Mucosa of rectum (tissue), 2 donors: ENCODE data around the gene ERI3.

Experiments used
- H3K27ac ChIP-seq, 2 donors: one replicate each; pipeline ENCODE4 v1.7.0; 2013; ENCODE audit warnings: inconsistent platforms in 2 of 2, low read depth in 2 of 2, low read length in 2 of 2
- H3K27me3 ChIP-seq, 2 donors: one replicate each; pipeline ENCODE4 v1.7.0; 2013; ENCODE audit warnings: low read length in 2 of 2; ENCODE audit not compliant: control insufficient read depth in 2 of 2, insufficient read depth in 2 of 2
- H3K36me3 ChIP-seq, 2 donors: one replicate each; pipeline ENCODE4 v1.7.0; 2013; ENCODE audit warnings: low read length in 2 of 2; ENCODE audit not compliant: control insufficient read depth in 2 of 2, insufficient read depth in 2 of 2
- H3K4me1 ChIP-seq, 2 donors: one replicate each; pipeline ENCODE4 v1.7.0; 2013; ENCODE audit warnings: low read length in 2 of 2, mild to moderate bottlenecking in 1 of 2; ENCODE audit not compliant: control insufficient read depth in 2 of 2, insufficient read depth in 2 of 2
- H3K4me3 ChIP-seq, 2 donors: one replicate each; pipeline ENCODE4 v1.7.0; 2013; ENCODE audit warnings: low read length in 2 of 2
- H3K9ac ChIP-seq, 2 donors: one replicate each; pipeline ENCODE4 v1.7.0; 2013; ENCODE audit warnings: low read length in 2 of 2, low read depth in 1 of 2, mild to moderate bottlenecking in 1 of 2
- H3K9me3 ChIP-seq, 2 donors: one replicate each; pipeline ENCODE4 v1.7.0; 2013; ENCODE audit warnings: low read length in 2 of 2; ENCODE audit not compliant: control insufficient read depth in 2 of 2
- donor health status: healthy.
- donor health status: Normal muscosa, but diverticular disease.

Gene ERI3

DNA sequence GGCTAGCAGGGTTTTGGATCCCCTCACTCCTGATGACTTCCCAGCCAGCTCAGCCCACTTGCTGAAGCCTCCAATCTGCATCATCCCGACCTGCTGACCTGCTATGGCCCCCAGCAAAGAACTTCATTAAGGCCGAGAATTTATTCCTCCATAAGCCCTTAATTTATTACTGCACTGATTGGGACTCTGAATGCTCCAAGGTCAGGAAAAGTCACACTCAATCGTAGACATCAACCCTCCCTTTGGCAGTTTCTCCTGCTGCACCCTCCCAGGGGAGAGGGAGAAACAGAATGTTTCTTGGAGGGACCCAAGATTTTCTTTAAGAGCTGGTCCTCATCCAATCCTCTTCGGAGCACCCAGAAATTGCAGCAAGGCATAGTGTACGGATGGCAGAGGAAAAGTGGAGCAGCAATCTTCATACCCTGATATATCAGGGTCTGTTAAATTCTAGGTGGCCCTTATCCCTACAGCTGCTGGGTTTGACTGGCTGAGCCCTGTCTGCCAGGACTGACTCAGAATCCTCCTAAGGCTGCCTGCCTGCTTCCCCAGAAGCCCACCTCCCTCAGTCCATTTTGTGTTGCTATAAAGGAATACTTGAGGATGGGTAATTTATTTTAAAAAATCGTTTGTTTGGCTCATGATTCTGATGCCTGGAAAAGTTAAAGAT, 79.6 kb downstream of the ERI3 start:
- Histone ChIP-seq H3K4me3 (no peak overlapping the region), H3K27ac (no peak overlapping the region), H3K9me3 (no peaks in the 10 kb centered on the region), H3K4me1 (peaks cover 22 to 39% of the 10 kb centered on the region in 2 donors), H3K27me3 (no peaks in the 10 kb centered on the region), H3K36me3 (no peaks in the 10 kb centered on the region), H3K9ac (no peak overlapping the region)

DNA sequence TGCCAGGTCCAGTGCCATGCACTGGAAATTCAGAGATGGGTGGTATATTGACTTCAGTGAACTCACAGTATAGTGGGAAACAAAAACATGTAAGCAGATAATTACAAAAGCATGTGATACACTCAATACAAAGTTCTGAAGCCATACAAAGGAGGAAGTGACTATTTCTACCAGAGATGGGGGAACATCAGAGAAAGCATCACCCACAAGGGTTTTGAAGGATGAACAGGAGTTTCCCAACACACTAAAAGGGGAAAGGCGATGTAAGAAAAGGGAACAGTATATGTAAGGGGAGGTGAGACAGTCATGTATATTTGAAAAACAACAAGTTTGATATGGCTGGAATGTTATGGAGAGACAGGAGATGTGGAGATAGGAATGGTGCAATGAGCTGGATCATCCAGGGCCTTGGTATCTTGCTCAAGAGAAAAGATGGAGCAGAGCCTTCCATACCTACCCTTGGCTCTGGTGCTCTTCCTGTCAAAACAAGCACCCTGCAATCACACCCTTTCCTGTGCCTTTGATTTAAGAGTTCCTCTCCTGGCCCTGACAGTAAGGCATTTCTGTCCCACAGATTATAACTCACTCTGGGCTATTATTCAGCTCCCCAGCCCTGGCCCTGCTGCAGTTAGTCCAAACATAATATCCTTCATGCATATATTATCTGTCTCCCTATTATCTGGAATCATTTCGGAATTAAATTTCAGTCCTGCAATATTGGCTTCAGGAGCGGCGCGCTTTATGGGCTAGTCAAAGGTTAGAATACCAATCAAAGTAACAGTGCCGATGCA, 81.3 kb downstream of the ERI3 start:
- H3K4me3 ChIP-seq = no peak overlapping the region
- H3K9me3 ChIP-seq = no peaks in the 10 kb centered on the region
- peak overlapping the region in 1 of 2 donors; percentile 16 for H3K27ac ChIP-seq
- H3K27me3 ChIP-seq = no peaks in the 10 kb centered on the region
- peaks cover 38 to 56% of the 10 kb centered on the region in 2 donors for H3K4me1 ChIP-seq
- no peaks in the 10 kb centered on the region for H3K36me3 ChIP-seq
- H3K9ac ChIP-seq = no peak overlapping the region

- no peaks in the 10 kb centered on the region for H3K36me3 ChIP-seq
- peak overlapping the region in 1 of 2 donors; percentile 16 for H3K27ac ChIP-seq
- H3K4me3 ChIP-seq = no peak overlapping the region
- no peaks in the 10 kb centered on the region for H3K27me3 ChIP-seq
- H3K9ac ChIP-seq = no peak overlapping the region
- no peaks in the 10 kb centered on the region for H3K9me3 ChIP-seq
- H3K4me1 ChIP-seq = peaks cover 46 to 64% of the 10 kb centered on the region in 2 donors
Observed at GRCh38 chr1:44272992-44273391, 82.1 kb downstream of the ERI3 start.

DNA sequence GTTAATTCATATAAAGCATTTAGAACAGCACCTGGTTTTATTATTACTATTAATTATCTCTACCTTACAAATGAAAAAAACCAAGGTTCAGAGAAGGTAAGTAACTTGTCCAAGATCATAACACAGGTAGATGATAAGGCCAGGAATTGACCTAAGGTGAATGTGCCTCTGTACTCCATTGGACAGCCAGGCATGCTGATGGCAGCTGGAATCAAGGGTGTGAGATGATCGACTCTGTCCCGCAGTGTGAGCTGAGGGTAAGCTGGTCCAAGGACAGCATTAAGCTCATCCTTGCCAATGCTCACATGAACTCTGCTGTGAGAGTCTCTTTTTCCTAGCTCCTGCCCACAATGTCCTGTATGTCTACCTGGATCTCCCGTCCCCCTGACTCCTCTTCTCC, 83.4 kb downstream of the ERI3 start:
- Histone ChIP-seq H3K27ac (peak overlapping the region; percentile 54 to 69), H3K4me1 (peaks cover 54 to 73% of the 10 kb centered on the region in 2 donors), H3K9ac (peak overlapping the region in 1 of 2 donors; percentile 2), H3K9me3 (no peaks in the 10 kb centered on the region), H3K27me3 (no peaks in the 10 kb centered on the region), H3K4me3 (no peak overlapping the region), H3K36me3 (no peaks in the 10 kb centered on the region)

DNA sequence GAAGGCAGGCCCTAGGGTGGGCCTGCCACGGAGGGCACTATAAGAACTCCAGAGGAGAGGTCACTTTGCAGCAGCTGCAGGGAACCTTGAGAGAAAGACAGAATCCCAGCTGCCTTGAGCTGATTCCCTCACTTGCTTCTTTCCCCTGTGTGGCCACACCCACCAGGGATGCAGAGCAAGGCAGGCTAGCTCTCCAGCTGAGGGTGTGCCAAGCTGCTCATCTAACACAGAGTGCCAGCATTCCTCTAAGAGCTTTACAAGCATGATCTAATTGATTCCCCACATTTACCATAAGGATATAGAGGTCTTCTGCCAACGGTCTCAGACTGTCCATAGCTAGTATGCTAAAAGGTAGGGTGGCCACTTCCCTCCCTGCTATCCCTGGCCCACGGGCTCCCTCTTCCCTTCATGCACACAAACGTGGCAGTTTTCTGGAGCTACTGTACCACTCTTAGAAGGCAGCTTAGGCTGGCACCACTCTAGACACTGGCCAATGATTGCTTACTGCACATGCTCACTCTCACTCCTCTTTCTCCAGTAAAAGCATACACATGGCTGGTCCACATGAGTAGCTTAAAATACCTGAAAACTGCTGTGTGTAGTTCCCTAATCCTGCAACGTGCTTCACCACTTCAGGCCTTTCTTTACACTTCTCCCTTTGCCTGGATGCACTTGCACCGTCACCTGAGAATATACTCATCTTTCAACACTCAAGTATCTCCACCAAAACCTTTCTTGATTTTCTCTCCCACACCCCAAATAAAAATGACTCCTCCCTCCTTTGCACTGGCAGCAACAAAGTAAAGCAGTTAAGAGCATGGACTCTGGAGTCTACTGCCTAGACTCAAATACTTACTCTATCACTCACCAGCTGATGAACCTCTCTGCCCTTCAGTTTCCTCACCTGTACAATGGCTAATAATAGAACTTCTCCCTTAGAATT, 84.1 kb downstream of the ERI3 start:
- no peaks in the 10 kb centered on the region for H3K36me3 ChIP-seq
- H3K9ac ChIP-seq = no peak overlapping the region
- H3K9me3 ChIP-seq = no peaks in the 10 kb centered on the region
- H3K4me1 ChIP-seq = peaks cover 61 to 77% of the 10 kb centered on the region in 2 donors
- H3K27me3 ChIP-seq = no peaks in the 10 kb centered on the region
- H3K27ac ChIP-seq = peak overlapping the region; percentile 84 to 85
- peak overlapping the region in 1 of 2 donors; percentile 33 for H3K4me3 ChIP-seq

- peak overlapping the region in 1 of 2 donors; percentile 14 for H3K9ac ChIP-seq
- H3K4me3 ChIP-seq = peak overlapping the region; percentile 17 to 34
- H3K27me3 ChIP-seq = no peaks in the 10 kb centered on the region
- no peaks in the 10 kb centered on the region for H3K36me3 ChIP-seq
- H3K4me1 ChIP-seq = peaks cover 83 to 91% of the 10 kb centered on the region in 2 donors
- H3K27ac ChIP-seq = peak overlapping the region; percentile 84 to 85
- no peaks in the 10 kb centered on the region for H3K9me3 ChIP-seq
Observed at GRCh38 chr1:44268054-44268453, 87.0 kb downstream of the ERI3 start.

GRCh38 chr1:44267438-44267837, 87.6 kb downstream of the ERI3 start:
- H3K27ac ChIP-seq = peak overlapping the region; percentile 90
- no peaks in the 10 kb centered on the region for H3K36me3 ChIP-seq
- H3K9ac ChIP-seq = peak overlapping the region in 1 of 2 donors; percentile 14
- no peaks in the 10 kb centered on the region for H3K27me3 ChIP-seq
- peak overlapping the region; percentile 34 to 42 for H3K4me3 ChIP-seq
- H3K9me3 ChIP-seq = no peaks in the 10 kb centered on the region
- H3K4me1 ChIP-seq = peaks cover 88 to 92% of the 10 kb centered on the region in 2 donors

GRCh38 chr1:44266400-44267344, 88.4 kb downstream of the ERI3 start:
- no peaks in the 10 kb centered on the region for H3K9me3 ChIP-seq
- no peak overlapping the region for H3K9ac ChIP-seq
- peak overlapping the region; percentile 90 for H3K27ac ChIP-seq
- no peaks in the 10 kb centered on the region for H3K27me3 ChIP-seq
- peaks cover 91 to 92% of the 10 kb centered on the region in 2 donors for H3K4me1 ChIP-seq
- peak overlapping the region; percentile 33 to 42 for H3K4me3 ChIP-seq
- H3K36me3 ChIP-seq = no peaks in the 10 kb centered on the region
